H1 (cell line): Measurements from ENCODE around the gene GIPC2. TPM values are rescaled to one million over a fixed set of nuclear protein-coding genes. Genes with fewer than 3 reads are reported as not detected.

ENCODE experiments used
- HDAC6 ChIP-seq: IDR thresholded peaks from one replicate; pipeline ENCODE4 v1.7.1; 2012; ENCODE audit warnings: low read depth, mild to moderate bottlenecking, inconsistent platforms, low read length, moderate library complexity
- PHF8 ChIP-seq: fragments of 200-600 bp; sonication (generic); conservative IDR thresholded peaks from 2 replicates; pipeline ENCODE4 v1.7.1; 2012; ENCODE audit warnings: low read depth, mild to moderate bottlenecking, inconsistent platforms, low read length, moderate library complexity
- RBBP5 ChIP-seq: IDR thresholded peaks from 2 replicates; pipeline ENCODE4 v1.7.1; 2012; ENCODE audit warnings: low read depth, mild to moderate bottlenecking, inconsistent platforms, low read length, moderate library complexity, borderline replicate concordance
- polyA plus RNA-seq, 7 experiments: library from polyadenylated mRNA; depleted of rRNA in 3 of 7; stranded (reverse) in 5 of 7; unstranded in 2 of 7; fragments of >200 nt in 5 of 7; fragments of 200-250 nt in 2 of 7; gene quantifications; 1 replicate in 5 of 7; 2 replicates in 1 of 7; 4 replicates in 1 of 7; pipeline versions ENCODE4 v1.2.1 to v1.2.3, GENCODE V29; 2011 to 2013; ENCODE audit warnings: missing spikeins in 2 of 7, mixed read lengths in 2 of 7
- total RNA-seq: library from RNA; stranded (reverse); fragmentation: NEBNext Ultra II Directional; extraction: Animal tissue kit (Norgen Biotek cat#: 25700); gene quantifications from 2 replicates; pipeline ENCODE4 v1.2.1, GENCODE V29; 2021

Gene GIPC2
- total and polyA plus RNA-seq, 2 of the 8 experiments (the other 6 are each of a cell fraction or from before 2014, with no cell fraction given) = 0.29 to 0.69 TPM

GRCh38 chr1:78038491-78038939 is 7.3 kb upstream of the GIPC2 start (continued):
- TF ChIP-seq HDAC6 = no peak
- TF ChIP-seq RBBP5 = no peak
- no peak for TF ChIP-seq PHF8
- TF ChIP-seq, all 59 proteins: peak for 0
